Fibroblast of lung (primary cell): ENCODE results near the gene ZC3H12A.

Experiments used
- EZH2 ChIP-seq: IDR thresholded peaks from 2 replicates; pipeline ENCODE4 v1.5.1; 2012; ENCODE audit warnings: low read length, control low read depth, mild to moderate bottlenecking; ENCODE audit errors: missing control alignments
- TF ChIP-seq, protein P1 (sequence below), 2 donors: IDR thresholded peaks in 1 of 2; conservative IDR thresholded peaks in 1 of 2; 1 replicate in 1 of 2; 2 replicates in 1 of 2; pipeline ENCODE4 v1.5.1; 2011 to 2012; ENCODE audit warnings: low read length in 2 of 2, control low read depth in 1 of 2, inconsistent platforms in 1 of 2, low read depth in 1 of 2, mild to moderate bottlenecking in 1 of 2

DNA sequence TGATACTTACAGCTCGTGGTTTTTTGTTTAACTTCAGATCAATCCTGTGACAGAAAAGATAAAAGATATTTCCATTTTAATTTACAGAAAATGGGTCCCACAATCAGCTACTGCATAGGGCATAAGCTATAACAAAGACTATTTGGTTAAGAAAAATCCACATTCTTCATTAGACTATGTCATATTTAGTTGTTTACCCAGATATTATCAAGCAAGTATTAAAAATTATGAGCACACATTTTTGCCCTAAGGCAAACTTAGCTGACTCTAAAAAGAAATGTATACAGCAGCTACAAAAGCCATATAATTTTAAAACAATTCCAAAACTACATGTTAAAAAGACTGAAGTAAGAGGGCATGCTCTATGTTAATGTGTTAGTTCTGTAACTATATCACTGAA, 21.5 kb downstream of the ZC3H12A start:
- TF ChIP-seq, protein P1, sequence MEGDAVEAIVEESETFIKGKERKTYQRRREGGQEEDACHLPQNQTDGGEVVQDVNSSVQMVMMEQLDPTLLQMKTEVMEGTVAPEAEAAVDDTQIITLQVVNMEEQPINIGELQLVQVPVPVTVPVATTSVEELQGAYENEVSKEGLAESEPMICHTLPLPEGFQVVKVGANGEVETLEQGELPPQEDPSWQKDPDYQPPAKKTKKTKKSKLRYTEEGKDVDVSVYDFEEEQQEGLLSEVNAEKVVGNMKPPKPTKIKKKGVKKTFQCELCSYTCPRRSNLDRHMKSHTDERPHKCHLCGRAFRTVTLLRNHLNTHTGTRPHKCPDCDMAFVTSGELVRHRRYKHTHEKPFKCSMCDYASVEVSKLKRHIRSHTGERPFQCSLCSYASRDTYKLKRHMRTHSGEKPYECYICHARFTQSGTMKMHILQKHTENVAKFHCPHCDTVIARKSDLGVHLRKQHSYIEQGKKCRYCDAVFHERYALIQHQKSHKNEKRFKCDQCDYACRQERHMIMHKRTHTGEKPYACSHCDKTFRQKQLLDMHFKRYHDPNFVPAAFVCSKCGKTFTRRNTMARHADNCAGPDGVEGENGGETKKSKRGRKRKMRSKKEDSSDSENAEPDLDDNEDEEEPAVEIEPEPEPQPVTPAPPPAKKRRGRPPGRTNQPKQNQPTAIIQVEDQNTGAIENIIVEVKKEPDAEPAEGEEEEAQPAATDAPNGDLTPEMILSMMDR (conservative IDR thresholded peaks at IDR 0.05 in 1 of 2, IDR thresholded peaks at IDR 0.05 in 1 of 2; ENCODE audit: low read depth in 1 of 2, low read length in 2 of 2) = no peak
- no peak for TF ChIP-seq EZH2
